Mesendoderm (in vitro differentiated cells): Measurements from ENCODE around the gene SLC37A3. TPM values are rescaled to one million over a fixed set of nuclear protein-coding genes. Genes with fewer than 3 reads are reported as not detected.

Experiments
- DNase-seq: peaks from one replicate; pipeline ENCODE4 v3.0.0; 2013
- H2AK5ac ChIP-seq: 2 replicates; pipeline ENCODE4 v1.6.1; 2013; ENCODE audit warnings: low read length, inconsistent platforms
- H2BK120ac ChIP-seq: 2 replicates; pipeline ENCODE4 v1.6.1; 2013; ENCODE audit warnings: low read depth, mild to moderate bottlenecking, low read length, moderate library complexity, mixed read lengths
- H2BK15ac ChIP-seq: replicated peaks from 2 replicates; pipeline ENCODE4 v1.6.1; 2013; ENCODE audit warnings: low read depth, mild to moderate bottlenecking, moderate library complexity
- H2BK5ac ChIP-seq: 2 replicates; pipeline ENCODE4 v1.6.1; 2013; ENCODE audit warnings: low read length, inconsistent platforms
- H3K18ac ChIP-seq: 2 replicates; pipeline ENCODE4 v1.6.1; 2013; ENCODE audit warnings: mild to moderate bottlenecking, low read length, mixed read lengths
- H3K23ac ChIP-seq: one replicate; pipeline ENCODE4 v1.6.1; 2013; ENCODE audit warnings: low read length
- H3K27ac ChIP-seq: 2 replicates; pipeline ENCODE4 v1.5.1; 2013; ENCODE audit warnings: low read depth, mild to moderate bottlenecking, inconsistent platforms, low read length, moderate library complexity
- H3K27me3 ChIP-seq: 2 replicates; pipeline ENCODE4 v1.6.1; 2013; ENCODE audit warnings: low read length, control low read depth, mild to moderate bottlenecking, inconsistent platforms; ENCODE audit not compliant: insufficient read depth, poor library complexity
- H3K36me3 ChIP-seq: 2 replicates; pipeline ENCODE4 v1.6.1; 2013; ENCODE audit warnings: low read length, inconsistent platforms; ENCODE audit not compliant: control insufficient read depth, insufficient read depth
- H3K4ac ChIP-seq: one replicate; pipeline ENCODE4 v1.6.1; 2013; ENCODE audit warnings: low read depth, mild to moderate bottlenecking, low read length, moderate library complexity
- H3K4me1 ChIP-seq: 2 replicates; pipeline ENCODE4 v1.6.1; 2013; ENCODE audit warnings: low read depth, low read length, inconsistent platforms; ENCODE audit not compliant: control insufficient read depth
- H3K4me2 ChIP-seq: 2 replicates; pipeline ENCODE4 v1.6.1; 2013; ENCODE audit warnings: low read length
- H3K4me3 ChIP-seq: 2 replicates; pipeline ENCODE4 v1.5.1; 2013; ENCODE audit warnings: mild to moderate bottlenecking, low read length
- H3K56ac ChIP-seq: one replicate; pipeline ENCODE4 v1.6.1; 2013; ENCODE audit warnings: low read length
- H3K79me1 ChIP-seq: 2 replicates; pipeline ENCODE4 v1.6.1; 2013; ENCODE audit warnings: low read length, inconsistent platforms
- H3K79me2 ChIP-seq: 2 replicates; pipeline ENCODE4 v1.6.1; 2013; ENCODE audit warnings: mild to moderate bottlenecking, low read length; ENCODE audit not compliant: control insufficient read depth, insufficient read depth
- H3K9ac ChIP-seq: 2 replicates; pipeline ENCODE4 v1.6.1; 2013; ENCODE audit warnings: low read length, inconsistent platforms
- H4K5ac ChIP-seq: one replicate; pipeline ENCODE4 v1.6.1; 2013; ENCODE audit warnings: low read length
- H4K8ac ChIP-seq: one replicate; pipeline ENCODE4 v1.6.1; 2013; ENCODE audit warnings: low read depth, mild to moderate bottlenecking, control low read depth, low read length, moderate library complexity
- WGBS: extraction: QIAGEN DNeasy Blood & Tissue Kit; methylation state at CpG from one replicate; pipeline ENCODE4 v1.1.7; 2013; ENCODE audit warnings: low lambda C conversion rate, missing lambda C conversion rate; ENCODE audit not compliant: insufficient coverage; ENCODE audit errors: extremely low coverage; 5-methylcytosine and 5-hydroxymethylcytosine counted together
- polyA plus RNA-seq, 2 experiments: library from polyadenylated mRNA; stranded (reverse); fragments of 200-250 nt; gene quantifications; one replicate each; pipeline ENCODE4 v1.2.3, GENCODE V29; 2013

The SLC37A3 gene, protein sequence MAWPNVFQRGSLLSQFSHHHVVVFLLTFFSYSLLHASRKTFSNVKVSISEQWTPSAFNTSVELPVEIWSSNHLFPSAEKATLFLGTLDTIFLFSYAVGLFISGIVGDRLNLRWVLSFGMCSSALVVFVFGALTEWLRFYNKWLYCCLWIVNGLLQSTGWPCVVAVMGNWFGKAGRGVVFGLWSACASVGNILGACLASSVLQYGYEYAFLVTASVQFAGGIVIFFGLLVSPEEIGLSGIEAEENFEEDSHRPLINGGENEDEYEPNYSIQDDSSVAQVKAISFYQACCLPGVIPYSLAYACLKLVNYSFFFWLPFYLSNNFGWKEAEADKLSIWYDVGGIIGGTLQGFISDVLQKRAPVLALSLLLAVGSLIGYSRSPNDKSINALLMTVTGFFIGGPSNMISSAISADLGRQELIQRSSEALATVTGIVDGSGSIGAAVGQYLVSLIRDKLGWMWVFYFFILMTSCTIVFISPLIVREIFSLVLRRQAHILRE
- polyA plus RNA-seq (2013, experiment 1 of 2): 27.7 TPM
- polyA plus RNA-seq (2013, experiment 2 of 2): 25.2 TPM

DNA sequence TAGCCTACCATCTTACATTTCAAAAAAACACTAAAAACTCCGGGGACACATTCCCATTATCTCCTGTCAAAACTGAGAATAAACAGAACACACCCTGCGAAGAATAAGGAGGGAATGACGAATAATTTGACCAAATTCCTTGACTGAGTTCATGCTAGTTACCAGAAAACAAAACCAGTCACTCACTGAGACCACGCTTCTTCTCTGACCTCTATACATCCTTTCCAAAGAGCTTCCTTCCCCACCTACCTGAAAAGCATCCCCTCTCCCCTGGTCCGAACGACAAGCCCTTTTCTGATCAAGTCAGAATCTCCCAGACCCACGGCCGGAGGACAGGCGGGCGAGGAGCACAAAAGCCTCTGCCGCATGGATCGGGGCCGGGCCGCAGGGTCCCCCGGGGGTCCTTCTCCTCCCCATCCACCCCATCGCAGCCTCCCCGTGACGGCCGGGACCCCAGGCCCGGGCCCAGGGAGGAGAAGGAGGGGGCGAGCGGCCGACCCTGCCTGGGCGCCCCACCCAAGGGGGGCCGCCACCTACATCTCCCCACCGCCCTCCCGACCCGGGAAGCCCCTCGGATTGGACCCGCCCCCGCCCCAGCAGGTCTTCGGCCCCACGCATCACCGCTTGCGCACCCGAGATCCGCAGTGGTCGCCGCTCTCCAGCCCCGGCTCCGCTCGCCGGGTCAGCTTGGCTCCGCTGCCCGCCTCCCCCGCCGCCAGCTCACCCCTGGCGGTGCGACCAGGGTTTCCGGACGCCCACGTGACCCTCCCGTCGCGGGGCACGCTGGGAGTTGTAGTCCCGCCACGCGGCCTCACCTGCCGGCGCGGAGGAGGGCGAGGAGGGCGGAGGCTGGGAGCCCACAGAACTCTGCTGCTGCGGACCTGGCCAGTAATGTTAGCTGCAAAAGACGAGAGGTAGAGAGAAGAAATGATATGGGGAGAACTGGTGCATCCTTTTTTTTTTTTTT is at the start of gene SLC37A3:
TSS of gene SLC37A3 (minus strand) at position 747 of the 967 bp plus-strand sequence. CDS start 16,004 bp downstream, outside the sequence.
- no peak within 1 kb of the TSS for H3K4ac ChIP-seq
- no peak within 1 kb of the TSS for H3K27ac ChIP-seq
- H3K4me2 ChIP-seq: peak within 1 kb of the TSS; percentile 84
- H3K4me3 ChIP-seq: peak within 1 kb of the TSS; percentile 96
- H3K79me1 ChIP-seq: peaks cover 8% of the 10 kb centered on the region
- peak within 1 kb of the TSS; percentile 87 for H3K9ac ChIP-seq
- H4K5ac ChIP-seq: no peak within 1 kb of the TSS
- peaks cover 1% of the 10 kb centered on the region for H3K4me1 ChIP-seq
- no peaks in the 10 kb centered on the region for H3K36me3 ChIP-seq
- H4K8ac ChIP-seq: no peak within 1 kb of the TSS
- H2BK15ac ChIP-seq: no peak within 1 kb of the TSS
- H3K23ac ChIP-seq: no peak within 1 kb of the TSS
- H3K79me2 ChIP-seq: peaks cover 28% of the 10 kb centered on the region
- H3K56ac ChIP-seq: peak within 1 kb of the TSS; percentile 87
- H2BK5ac ChIP-seq: no peak within 1 kb of the TSS
- no peak within 1 kb of the TSS for H2BK120ac ChIP-seq
- DNase-seq: peak; percentile 92
- no CpG with 5 or more reads among the region's 66 CpGs for WGBS
- H2AK5ac ChIP-seq: no peak within 1 kb of the TSS
- H3K18ac ChIP-seq: peak within 1 kb of the TSS; percentile 41
- H3K27me3 ChIP-seq: no peaks in the 10 kb centered on the region

DNA sequence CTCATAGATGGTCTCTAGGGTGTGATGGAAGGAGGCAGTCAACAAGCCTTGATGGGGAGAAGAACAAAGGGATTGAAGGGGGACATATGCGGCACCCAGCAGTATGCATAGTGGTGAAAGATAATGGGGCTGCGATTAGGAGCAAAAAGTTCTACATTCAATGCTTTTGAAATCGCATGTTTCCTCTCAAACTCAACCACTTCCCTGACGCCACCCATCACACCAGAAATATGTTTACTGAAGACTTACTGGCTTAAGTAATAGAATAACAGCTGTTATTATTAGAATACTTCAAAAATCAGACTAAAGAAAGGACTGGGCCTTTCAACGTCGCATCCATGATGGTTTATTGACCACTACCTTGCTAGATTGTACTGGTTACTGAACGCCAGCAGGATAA is 49.5 kb upstream of the SLC37A3 start:
- H3K9ac ChIP-seq: no peak overlapping the region
- no peak overlapping the region for H3K4me3 ChIP-seq

DNA sequence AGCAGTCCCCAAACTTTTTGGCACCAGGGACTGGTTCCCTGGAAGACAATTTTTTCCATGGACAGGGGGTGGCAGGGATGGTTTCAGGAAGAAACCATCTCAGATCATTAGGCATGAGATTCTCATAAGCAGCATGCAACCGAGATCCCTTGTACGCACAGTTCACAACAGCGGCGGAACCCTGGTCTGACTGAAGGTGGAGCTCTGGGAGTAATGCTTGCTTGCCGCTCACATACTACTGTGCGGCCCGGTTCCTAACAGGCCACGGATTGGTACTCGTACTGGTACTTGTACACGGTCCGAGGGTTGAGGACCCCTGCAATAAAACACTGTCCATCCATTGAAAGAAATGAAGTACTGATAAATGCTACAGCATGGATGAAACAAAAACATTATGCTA is 48.1 kb upstream of the SLC37A3 start:
- Histone ChIP-seq H2BK120ac (no peak overlapping the region), H3K79me2 (no peaks in the 10 kb centered on the region), H4K8ac (no peak overlapping the region), H3K4me2 (no peak overlapping the region), H3K4me1 (no peaks in the 10 kb centered on the region), H3K27ac (no peak overlapping the region), H3K18ac (no peak overlapping the region), H2AK5ac (no peak overlapping the region), H2BK15ac (no peak overlapping the region), H3K4me3 (no peak overlapping the region), H3K4ac (no peak overlapping the region), H4K5ac (no peak overlapping the region), H3K23ac (no peak overlapping the region), H3K56ac (peak overlapping the region; percentile 25), H3K79me1 (no peaks in the 10 kb centered on the region), H2BK5ac (no peak overlapping the region), H3K27me3 (no peaks in the 10 kb centered on the region), H3K9ac (no peak overlapping the region), H3K36me3 (no peaks in the 10 kb centered on the region)
- DNase-seq: no peak
- WGBS: no CpG with 5 or more reads among the region's 11 CpGs

More for the DNA sequence above, 49.5 kb upstream of the SLC37A3 start:
- H3K56ac ChIP-seq: no peak overlapping the region
- H3K4me2 ChIP-seq: no peak overlapping the region
- H3K36me3 ChIP-seq: no peaks in the 10 kb centered on the region
- H2BK5ac ChIP-seq: no peak overlapping the region
- no peak overlapping the region for H2BK120ac ChIP-seq
- H3K4me1 ChIP-seq: peaks cover 2% of the 10 kb centered on the region
- no CpG with 5 or more reads among the region's 7 CpGs for WGBS
- no peak overlapping the region for H3K18ac ChIP-seq
- H3K23ac ChIP-seq: no peak overlapping the region
- peak; percentile 23 for DNase-seq
- H3K27ac ChIP-seq: no peak overlapping the region
- no peak overlapping the region for H4K5ac ChIP-seq
- H3K27me3 ChIP-seq: no peaks in the 10 kb centered on the region
- no peak overlapping the region for H2BK15ac ChIP-seq
- no peak overlapping the region for H3K4ac ChIP-seq
- no peak overlapping the region for H2AK5ac ChIP-seq
- H3K79me1 ChIP-seq: no peaks in the 10 kb centered on the region
- H3K79me2 ChIP-seq: no peaks in the 10 kb centered on the region
- no peak overlapping the region for H4K8ac ChIP-seq

DNA sequence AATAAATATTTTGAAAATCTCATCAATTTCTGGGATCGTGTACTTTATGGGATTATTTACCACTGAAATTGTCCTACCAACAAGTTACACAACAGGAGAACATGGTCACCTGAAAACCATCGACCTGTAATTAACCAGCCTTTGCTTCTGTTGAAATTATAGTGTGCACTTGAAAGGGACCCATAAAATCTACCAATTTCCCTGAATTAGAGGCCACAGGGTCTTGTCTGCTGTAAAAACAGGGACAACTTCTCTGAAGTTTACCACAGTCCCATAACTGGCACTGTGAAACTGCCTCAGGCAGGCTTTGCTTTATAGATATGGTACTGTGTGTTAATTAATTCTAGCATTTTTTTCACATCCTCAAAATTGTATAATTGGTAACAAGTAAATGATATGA is 43.2 kb upstream of the SLC37A3 start:
- H4K8ac ChIP-seq: no peak overlapping the region
- H3K4me3 ChIP-seq: no peak overlapping the region
- no peaks in the 10 kb centered on the region for H3K27me3 ChIP-seq
- no peak overlapping the region for H3K4ac ChIP-seq
- no peak overlapping the region for H3K56ac ChIP-seq
- no CpG with 5 or more reads among the region's 2 CpGs for WGBS
- H3K23ac ChIP-seq: no peak overlapping the region
- H3K4me1 ChIP-seq: no peaks in the 10 kb centered on the region
- H3K36me3 ChIP-seq: no peaks in the 10 kb centered on the region
- no peak overlapping the region for H2BK120ac ChIP-seq
- no peak overlapping the region for H3K27ac ChIP-seq
- no peak overlapping the region for H2AK5ac ChIP-seq
- H3K79me1 ChIP-seq: no peaks in the 10 kb centered on the region
- no peaks in the 10 kb centered on the region for H3K79me2 ChIP-seq
- no peak overlapping the region for H2BK5ac ChIP-seq
- no peak overlapping the region for H3K4me2 ChIP-seq
- no peak overlapping the region for H4K5ac ChIP-seq
- H2BK15ac ChIP-seq: no peak overlapping the region
- H3K9ac ChIP-seq: no peak overlapping the region
- no peak overlapping the region for H3K18ac ChIP-seq
- DNase-seq: no peak

DNA sequence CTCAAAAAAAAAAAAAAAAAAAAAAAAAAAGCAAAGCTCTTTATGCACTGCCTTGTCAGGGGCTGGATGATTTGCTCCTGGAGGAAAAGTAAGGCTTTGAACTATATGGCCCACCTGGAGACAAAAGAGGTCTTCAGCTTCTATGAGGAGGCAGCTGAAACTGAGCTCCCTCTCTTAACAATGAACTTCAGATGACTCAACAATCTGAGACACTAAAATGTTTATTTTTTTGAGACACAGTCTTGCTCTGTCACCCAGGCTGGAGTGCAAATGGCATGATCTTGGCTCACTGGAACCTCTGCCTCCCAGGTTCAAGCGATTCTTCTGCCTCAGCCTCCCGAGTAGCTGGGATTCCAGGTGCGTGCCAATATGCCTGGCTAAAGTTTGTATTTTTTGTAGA is 42.3 kb upstream of the SLC37A3 start:
- Histone ChIP-seq H2AK5ac (no peak overlapping the region), H3K23ac (no peak overlapping the region), H3K79me2 (no peaks in the 10 kb centered on the region), H4K8ac (no peak overlapping the region), H3K4me2 (no peak overlapping the region), H2BK15ac (no peak overlapping the region), H2BK5ac (no peak overlapping the region), H3K36me3 (no peaks in the 10 kb centered on the region), H3K27ac (no peak overlapping the region), H3K27me3 (no peaks in the 10 kb centered on the region), H3K4me1 (no peaks in the 10 kb centered on the region), H3K4ac (no peak overlapping the region), H2BK120ac (no peak overlapping the region), H3K9ac (no peak overlapping the region), H3K79me1 (no peaks in the 10 kb centered on the region), H3K18ac (no peak overlapping the region), H4K5ac (no peak overlapping the region), H3K4me3 (no peak overlapping the region), H3K56ac (no peak overlapping the region)
- no CpG with 5 or more reads among the region's 3 CpGs for WGBS
- DNase-seq: no peak
